Bronchial epithelial cell (primary cell): Measurements from ENCODE around the gene CRB3. TPM values are rescaled to one million over a fixed set of nuclear protein-coding genes. Genes with fewer than 3 reads are reported as not detected.

Experiments
- DNase-seq: peaks from one replicate; pipeline ENCODE4 v3.0.0-alpha.2; 2010; ENCODE audit warnings: low read depth
- FAIRE-seq: peaks from 2 replicates; lab custom pipeline; 2011; peaks lifted over from hg19 to GRCh38; lab: Jason Lieb, UNC
- H3K27me3 ChIP-seq: 2 replicates; pipeline ENCODE4 v1.5.1; 2011; ENCODE audit warnings: low read length; ENCODE audit not compliant: control insufficient read depth, insufficient read depth
- H3K36me3 ChIP-seq: 2 replicates; pipeline ENCODE4 v1.5.1; 2011; ENCODE audit warnings: low read length; ENCODE audit not compliant: control insufficient read depth, insufficient read depth
- H3K4me3 ChIP-seq: 2 replicates; pipeline ENCODE4 v1.5.1; 2011; ENCODE audit warnings: mild to moderate bottlenecking, low read depth, low read length, control low read depth
- CTCF ChIP-seq: IDR thresholded peaks from 2 replicates; pipeline ENCODE4 v1.5.1; 2011; ENCODE audit warnings: mild to moderate bottlenecking, moderate library complexity, low read length, control low read depth, inconsistent platforms; ENCODE audit not compliant: insufficient read depth, severe bottlenecking
- total RNA-seq: library from RNA; depleted of rRNA; stranded (reverse); fragments of >200 nt; gene quantifications from 2 replicates; pipeline ENCODE4 v1.2.1, GENCODE V29; 2014

Gene CRB3
- total RNA-seq, 1 donor from 2014 or later = 49.5 TPM

GRCh38 chr19:6446452-6446851, 17.6 kb upstream of the CRB3 start:
- DNase-seq (no peak), FAIRE-seq (no peak)
- no peaks in the 10 kb centered on the region for H3K27me3 ChIP-seq
- H3K36me3 ChIP-seq = no peaks in the 10 kb centered on the region
- no peak for TF ChIP-seq CTCF
- no peak overlapping the region for H3K4me3 ChIP-seq

- Histone ChIP-seq H3K27me3 (no peaks in the 10 kb centered on the region), H3K36me3 (no peaks in the 10 kb centered on the region), H3K4me3 (no peak overlapping the region)
- FAIRE-seq (no peak), DNase-seq (no peak)
- no peak for TF ChIP-seq CTCF
Observed at GRCh38 chr19:6448045-6448444, 16.0 kb upstream of the CRB3 start.

GRCh38 chr19:6450166-6450565, 13.9 kb upstream of the CRB3 start:
- no peak for TF ChIP-seq CTCF
- peaks cover 1% of the 10 kb centered on the region for H3K36me3 ChIP-seq
- no peak overlapping the region for H3K4me3 ChIP-seq
- no peaks in the 10 kb centered on the region for H3K27me3 ChIP-seq
- no peak for FAIRE-seq
- no peak for DNase-seq

GRCh38 chr19:6451583-6452222, 12.4 kb upstream of the CRB3 start:
- FAIRE-seq = no peak
- no peak for TF ChIP-seq CTCF
- peaks cover 1% of the 10 kb centered on the region for H3K36me3 ChIP-seq

GRCh38 chr19:6452223-6452614, 11.9 kb upstream of the CRB3 start:
- no peak for DNase-seq
- H3K4me3 ChIP-seq = no peak overlapping the region
- peaks cover 1% of the 10 kb centered on the region for H3K36me3 ChIP-seq
- FAIRE-seq = no peak
- H3K27me3 ChIP-seq = no peaks in the 10 kb centered on the region
- TF ChIP-seq CTCF = no peak

More at GRCh38 chr19:6451583-6452222, 12.4 kb upstream of the CRB3 start:
- H3K4me3 ChIP-seq = no peak overlapping the region
- H3K27me3 ChIP-seq = no peaks in the 10 kb centered on the region
- DNase-seq = no peak

- peak; percentile 13 for FAIRE-seq
- no peak overlapping the region for H3K4me3 ChIP-seq
- no peaks in the 10 kb centered on the region for H3K27me3 ChIP-seq
- TF ChIP-seq CTCF = no peak
- peaks cover 1% of the 10 kb centered on the region for H3K36me3 ChIP-seq
- DNase-seq = no peak
Observed at GRCh38 chr19:6452899-6453298, 11.2 kb upstream of the CRB3 start.
